Astrocyte of the spinal cord (primary cell): ENCODE data around the gene NPR3.

Experiments used
- DNase-seq: peaks from one replicate; pipeline ENCODE4 v3.0.0; 2011; ENCODE audit warnings: low read depth, low spot score
- H3K4me3 ChIP-seq: 2 replicates; pipeline ENCODE4 v1.5.1; 2011; ENCODE audit warnings: low read depth, mild to moderate bottlenecking, low read length, moderate library complexity
- in situ Hi-C: cut with HindIII; loops from 2 replicates; pipeline ENCODE4 v1.10.0; 2017; ENCODE audit warnings: low sequenced_read_pairs
- TF ChIP-seq, protein P1 (sequence below): IDR thresholded peaks from 2 replicates; pipeline ENCODE4 v1.5.1; 2012; ENCODE audit warnings: low read depth, mild to moderate bottlenecking, low read length, inconsistent platforms

NPR3 gene

DNA sequence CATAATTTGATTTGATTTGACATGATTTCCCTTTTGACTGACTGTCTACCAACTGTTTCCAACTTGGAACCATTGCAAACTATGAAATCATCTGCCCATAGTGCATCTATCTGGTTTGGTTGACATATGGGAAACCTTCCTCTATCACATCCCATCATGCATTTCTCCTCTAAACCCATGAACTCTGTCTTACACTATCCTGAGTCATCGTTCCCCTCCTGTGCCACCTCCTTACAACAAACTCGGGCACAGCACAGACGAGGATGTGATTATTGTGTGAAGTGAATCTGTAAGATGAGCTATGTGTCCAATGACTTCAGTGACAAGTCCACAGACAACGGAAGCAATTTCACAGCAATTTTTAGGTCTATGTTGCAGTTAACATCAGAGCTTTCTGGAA, 126.1 kb downstream of the NPR3 start:
- no peak overlapping the region for H3K4me3 ChIP-seq
- no peak for DNase-seq
- in situ Hi-C loops, result no loop called here
- TF ChIP-seq, protein P1, sequence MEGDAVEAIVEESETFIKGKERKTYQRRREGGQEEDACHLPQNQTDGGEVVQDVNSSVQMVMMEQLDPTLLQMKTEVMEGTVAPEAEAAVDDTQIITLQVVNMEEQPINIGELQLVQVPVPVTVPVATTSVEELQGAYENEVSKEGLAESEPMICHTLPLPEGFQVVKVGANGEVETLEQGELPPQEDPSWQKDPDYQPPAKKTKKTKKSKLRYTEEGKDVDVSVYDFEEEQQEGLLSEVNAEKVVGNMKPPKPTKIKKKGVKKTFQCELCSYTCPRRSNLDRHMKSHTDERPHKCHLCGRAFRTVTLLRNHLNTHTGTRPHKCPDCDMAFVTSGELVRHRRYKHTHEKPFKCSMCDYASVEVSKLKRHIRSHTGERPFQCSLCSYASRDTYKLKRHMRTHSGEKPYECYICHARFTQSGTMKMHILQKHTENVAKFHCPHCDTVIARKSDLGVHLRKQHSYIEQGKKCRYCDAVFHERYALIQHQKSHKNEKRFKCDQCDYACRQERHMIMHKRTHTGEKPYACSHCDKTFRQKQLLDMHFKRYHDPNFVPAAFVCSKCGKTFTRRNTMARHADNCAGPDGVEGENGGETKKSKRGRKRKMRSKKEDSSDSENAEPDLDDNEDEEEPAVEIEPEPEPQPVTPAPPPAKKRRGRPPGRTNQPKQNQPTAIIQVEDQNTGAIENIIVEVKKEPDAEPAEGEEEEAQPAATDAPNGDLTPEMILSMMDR, result no peak

DNA sequence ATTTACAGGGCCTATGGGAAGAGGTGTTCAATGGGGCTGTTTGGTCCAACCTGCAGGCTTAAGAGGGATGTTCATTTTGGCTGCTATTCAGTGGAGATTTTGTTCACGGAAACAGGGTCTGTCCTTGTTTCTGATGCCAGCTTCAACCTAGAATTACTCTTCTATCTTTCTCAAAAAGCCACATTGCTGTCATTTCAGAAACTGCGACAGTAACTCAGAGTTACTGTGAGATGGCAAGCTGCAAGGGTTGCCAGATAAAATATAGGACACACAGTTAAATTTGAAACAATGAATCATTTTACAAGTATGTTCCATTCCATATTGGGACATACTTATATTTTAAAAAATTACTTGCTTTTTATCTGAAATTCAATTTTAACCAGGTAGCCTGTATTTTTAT, 128.0 kb downstream of the NPR3 start:
- H3K4me3 ChIP-seq, result no peak overlapping the region
- no peak for DNase-seq
- in situ Hi-C loops, result no loop called here
- TF ChIP-seq, protein P1, result no peak

DNA sequence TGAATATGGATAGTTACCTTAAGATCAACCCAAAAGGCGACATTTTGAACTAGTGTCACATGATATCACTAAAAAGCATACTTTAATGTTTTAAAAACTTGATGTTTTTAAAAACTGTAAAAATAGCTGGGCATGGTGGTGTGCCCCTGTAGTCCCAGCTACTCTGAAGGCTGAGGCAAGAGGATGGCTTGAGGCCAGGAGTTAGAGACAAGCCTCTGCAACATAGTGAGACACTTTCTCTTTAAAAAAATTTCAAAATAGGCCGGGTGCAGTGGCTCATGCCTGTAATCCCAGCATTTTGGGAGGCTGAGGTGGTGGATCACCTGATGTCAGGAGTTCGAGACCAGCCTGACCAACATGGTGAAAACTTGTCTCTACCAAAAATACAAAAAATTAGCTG, 129.5 kb downstream of the NPR3 start:
- in situ Hi-C loops, result no loop called here
- H3K4me3 ChIP-seq, result no peak overlapping the region
- TF ChIP-seq, protein P1, result no peak
- no peak for DNase-seq
